ENCODE data around the gene ZNF552. TPM values are rescaled to one million over a fixed set of nuclear protein-coding genes. Genes with fewer than 3 reads are reported as not detected.

ZNF552 gene
- total and polyA plus RNA-seq, 2 of the 8 experiments (the other 6 are each of a cell fraction or from before 2014, with no cell fraction given) = 5.9 to 11.6 TPM

- FAIRE-seq (no peak), DNase-seq (ENCODE audit: low read depth in 1 of 2, low spot score in 2 of 2) (no peak)
- H4K8ac ChIP-seq (ENCODE audit: extremely low read depth, insufficient read depth, low read length) = no peak overlapping the region
- TF ChIP-seq MAFK (IDR thresholded peaks at IDR 0.05; ENCODE audit: low read depth, low read length) (no peak), TEAD4 (IDR thresholded peaks at IDR 0.05; ENCODE audit: low read depth, low read length) (no peak), SIRT6 (IDR thresholded peaks at IDR 0.05; ENCODE audit: low read length) (no peak), BRCA1 (IDR thresholded peaks at IDR 0.05; ENCODE audit: low read depth, low read length) (no peak)
- no peak overlapping the region for H3K9ac ChIP-seq (replicated peaks in 1 of 4; ENCODE audit: extremely low read depth in 1 of 4, low read depth in 3 of 4, low read length in 3 of 4)
- peaks cover 3 to 7% (median 5%) of the 10 kb centered on the region in 4 experiments for H3K4me1 ChIP-seq (replicated peaks in 1 of 4; ENCODE audit: control insufficient read depth in 3 of 4, insufficient read depth in 4 of 4, low read length in 3 of 4)
- H2AK5ac ChIP-seq (ENCODE audit: low read depth, low read length) = no peak overlapping the region
- no peak overlapping the region for H2BK120ac ChIP-seq (replicated peaks; ENCODE audit: low read depth, low read length)
- H4K20me1 ChIP-seq (replicated peaks in 1 of 2; ENCODE audit: control insufficient read depth in 1 of 2, insufficient read depth in 2 of 2, low read length in 2 of 2) = peaks cover 6% of the 10 kb centered on the region in 2 experiments
- H3K23ac ChIP-seq (ENCODE audit: insufficient read length) = no peak overlapping the region
- H3K56ac ChIP-seq (replicated peaks; ENCODE audit: insufficient read length, low read depth, low read length) = no peak overlapping the region
- no peak overlapping the region for H2BK20ac ChIP-seq (ENCODE audit: low read length)
- H3K79me1 ChIP-seq (ENCODE audit: low read depth, low read length) = peaks cover 4% of the 10 kb centered on the region; the same call in 1 of the 2 replicates
- no peak overlapping the region for H2BK12ac ChIP-seq (ENCODE audit: low read depth, low read length)
- peaks cover 0 to 10% (median 0%) of the 10 kb centered on the region in 4 experiments; a peak in 2 of 8 replicates for H3K36me3 ChIP-seq (ENCODE audit: control insufficient read depth in 2 of 4, insufficient read depth in 4 of 4, low read length in 3 of 4)
- H3K9me3 ChIP-seq (ENCODE audit: insufficient read depth in 2 of 2, low read depth in 1 of 2, low read length in 1 of 2) = no peaks in the 10 kb centered on the region
- no peak overlapping the region for H4K91ac ChIP-seq (replicated peaks; ENCODE audit: insufficient read length, low read length)
- H3K14ac ChIP-seq (ENCODE audit: insufficient read length) = no peak overlapping the region
- H3K27me3 ChIP-seq (replicated peaks in 1 of 4; ENCODE audit: control insufficient read depth in 3 of 4, extremely low read depth in 1 of 4, insufficient read depth in 3 of 4, low read length in 3 of 4) = no peaks in the 10 kb centered on the region
- WGBS, 2 experiments (ENCODE audit: extremely low coverage in 1 of 2, insufficient coverage in 1 of 2, insufficient read length in 1 of 2, insufficient replicate concordance in 2 of 2, low coverage in 1 of 2, low lambda C conversion rate in 2 of 2, missing lambda C conversion rate in 1 of 2) = 84% methylated on average over 7 of the region's 7 CpGs; no CpG with 5 or more reads in 1 of the 2 experiments
- H3K79me2 ChIP-seq (ENCODE audit: control insufficient read depth in 1 of 2, insufficient read depth in 2 of 2, low read length in 2 of 2) = peaks cover 14 to 46% of the 10 kb centered on the region in 2 experiments
- H2BK5ac ChIP-seq (ENCODE audit: low read depth, low read length) = no peak overlapping the region
- H3K4ac ChIP-seq (replicated peaks; ENCODE audit: insufficient read length, low read depth, low read length) = no peak overlapping the region
- H3K23me2 ChIP-seq (ENCODE audit: low read depth, low read length) = peaks cover 7% of the 10 kb centered on the region
- H3K4me2 ChIP-seq (ENCODE audit: insufficient read depth in 1 of 2, low read depth in 2 of 2, low read length in 2 of 2) = peak overlapping the region in 1 of 2 experiments; percentile 67; a peak in 1 of 4 replicates
- no peak overlapping the region for H3K27ac ChIP-seq (ENCODE audit: low read depth, low read length)
- CTCF ChIA-PET (ENCODE audit: partially characterized antibody) = interaction anchor here (0.8 to 3.8 kb wide), 3 partner anchors 11 to 1749 kb away, joined by 3 to 15 read pairs (median 5); partner anchors contain the start of genes ZNF587B and ZNF776
- no peak overlapping the region for H4K5ac ChIP-seq (ENCODE audit: insufficient read length, low read depth, low read length)
- H3K4me3 ChIP-seq (ENCODE audit: extremely low read depth in 1 of 4, insufficient read depth in 2 of 4, low read depth in 3 of 4, low read length in 4 of 4) = peak overlapping the region in 1 of 4 experiments; percentile 94; a peak in 1 of 8 replicates
- H2BK15ac ChIP-seq (ENCODE audit: low read length) = no peak overlapping the region
- no peak overlapping the region for H3K18ac ChIP-seq (ENCODE audit: extremely low read depth, low read length)
- POLR2A ChIA-PET (ENCODE audit: partially characterized antibody) = interaction anchor here (1.3 to 5.6 kb wide), 9 partner anchors 11 to 117 kb away, joined by 3 to 52 read pairs (median 7); partner anchors contain the start of genes ZNF418, ZNF587B, ZNF776 and ZNF814
- H2AFZ ChIP-seq (ENCODE audit: low read length) = no peak overlapping the region
Observed at GRCh38 chr19:57818378-57818777, 3.7 kb upstream of the ZNF552 start.
